NCI-H2081 (cell line): Measurements from ENCODE around the gene SEC23A.
"Not testable (repeated sequence)": the region's sequence is repeated elsewhere in the genome, so short reads cannot be mapped to it uniquely, and the experiment has no call there.

Experiments used
- DNase-seq, 2 experiments: peaks; one replicate each; lab custom pipeline; 2025; lab: John Stamatoyannopoulos, UW

Gene SEC23A

GRCh38 chr14:39091716-39092115 is 11.3 kb downstream of the SEC23A start:
- no peak for DNase-seq

DNA sequence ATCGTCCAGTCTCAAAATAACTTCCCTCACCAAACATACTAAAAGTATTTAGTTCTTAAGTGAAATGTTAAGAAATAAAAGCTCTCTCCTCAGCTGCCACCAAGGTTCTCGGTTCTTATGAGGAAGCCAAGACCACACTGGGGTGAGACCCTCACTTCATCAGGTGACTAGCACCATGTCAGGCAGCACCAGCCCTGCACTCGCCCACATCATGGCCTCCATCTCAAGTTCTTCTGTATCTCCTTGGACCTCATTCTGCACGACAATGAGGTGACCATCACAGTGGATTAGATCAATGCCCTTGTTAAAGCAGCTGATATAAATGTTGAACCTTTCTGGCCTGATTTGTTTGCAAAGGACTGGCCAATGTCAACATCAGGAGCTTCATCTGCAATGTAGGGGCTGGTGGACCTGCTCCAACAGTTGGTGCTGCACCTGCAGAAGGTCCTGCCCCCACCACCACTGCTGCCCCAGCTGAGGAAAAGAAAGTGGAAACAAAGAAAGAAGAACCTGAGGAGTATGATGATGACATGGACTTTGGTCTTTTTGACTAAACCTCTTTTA is 12.4 kb downstream of the SEC23A start:
- DNase-seq: no peak

- DNase-seq: no peak
Observed at GRCh38 chr14:39087493-39087892, 15.5 kb downstream of the SEC23A start.

GRCh38 chr14:39085933-39086332 is 17.1 kb downstream of the SEC23A start:
- DNase-seq: no peak

- DNase-seq: no peak
Observed at GRCh38 chr14:39083127-39083526, 19.9 kb downstream of the SEC23A start.

GRCh38 chr14:39080886-39081285 is 22.1 kb downstream of the SEC23A start:
- no peak for DNase-seq

DNA sequence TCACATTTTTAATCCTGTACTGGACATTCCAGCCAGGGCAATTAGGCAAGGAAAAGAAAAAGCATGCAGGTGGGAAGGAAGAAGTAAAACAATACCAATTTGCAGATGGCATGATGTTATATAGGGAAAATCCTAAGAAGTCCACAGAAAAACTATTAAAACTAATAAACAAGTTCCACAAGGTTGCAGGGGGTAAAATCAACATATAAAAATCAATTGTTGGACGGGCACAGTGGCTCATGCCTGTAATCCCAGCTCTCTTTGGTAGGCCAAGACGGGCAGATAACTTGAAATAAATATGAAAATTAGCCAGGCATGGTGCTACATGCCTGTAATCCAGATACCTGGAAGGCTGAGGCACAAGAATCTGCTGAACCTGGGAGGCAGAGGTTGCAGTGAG is 31.9 kb downstream of the SEC23A start:
- DNase-seq: no peak

- no peak for DNase-seq
Observed at GRCh38 chr14:39069923-39070322, 33.1 kb downstream of the SEC23A start.

DNA sequence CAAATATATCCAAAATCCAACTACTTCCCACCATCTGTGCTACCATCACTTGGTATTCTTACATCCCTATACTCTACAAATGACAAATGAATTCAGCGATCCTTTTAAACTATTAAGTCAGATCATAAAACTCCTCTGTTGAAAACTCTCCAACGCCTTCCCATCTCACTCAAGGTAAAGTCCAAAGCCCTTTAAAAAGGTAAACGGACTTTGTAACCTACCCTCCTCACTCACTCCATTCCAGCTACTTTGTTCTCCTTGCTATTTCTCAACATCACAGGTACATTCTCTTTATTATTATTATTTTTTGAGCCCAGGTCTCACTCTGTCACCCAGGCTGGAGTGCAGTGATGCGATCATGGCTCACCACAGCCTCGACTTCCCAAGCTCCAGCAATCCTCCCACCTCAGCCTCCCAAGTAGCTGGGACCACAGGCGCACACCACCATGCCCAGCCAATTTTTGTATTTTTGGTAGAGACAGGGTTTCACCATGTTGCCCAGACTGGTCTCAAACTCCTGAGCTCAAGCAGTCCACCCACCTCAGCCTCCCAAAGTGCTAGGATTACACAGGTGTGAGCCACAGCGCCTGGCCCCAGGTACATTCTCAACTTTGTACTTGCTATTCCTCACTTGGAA is 33.7 kb downstream of the SEC23A start:
- DNase-seq: not testable (repeated sequence)

DNA sequence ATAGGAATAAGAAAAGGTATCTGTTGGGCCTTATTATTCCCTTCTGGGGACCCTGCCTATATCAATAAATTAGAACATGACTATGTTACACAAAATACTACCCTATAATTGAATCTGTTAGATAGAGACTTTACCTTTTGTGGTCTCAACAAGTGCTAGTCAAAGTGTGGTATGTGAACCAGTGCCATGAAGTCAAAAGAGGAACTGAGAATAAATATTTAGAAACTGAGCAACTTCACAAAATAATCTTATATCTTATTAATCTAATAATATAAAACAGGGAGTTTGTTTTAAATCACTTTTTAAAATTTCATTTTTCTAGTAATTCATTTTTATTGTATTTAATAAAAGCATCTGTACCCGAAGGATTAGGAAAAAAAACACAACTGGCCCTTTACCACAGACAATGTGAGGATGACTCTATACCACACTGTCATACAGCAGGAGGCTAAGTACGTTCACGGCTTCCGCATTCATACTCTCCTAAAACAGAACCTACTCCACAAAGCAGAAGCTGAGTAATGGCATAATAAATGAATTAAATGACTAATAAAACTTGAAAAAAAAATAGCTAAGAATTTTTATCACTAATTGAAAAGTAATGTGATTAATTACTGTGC is 42.1 kb downstream of the SEC23A start:
- no peak for DNase-seq

GRCh38 chr14:39055786-39056474 is 47.1 kb downstream of the SEC23A start:
- DNase-seq: no peak

- not testable (repeated sequence) for DNase-seq
Observed at GRCh38 chr14:39052869-39053454, 50.1 kb downstream of the SEC23A start.

GRCh38 chr14:39050389-39050788 is 52.6 kb downstream of the SEC23A start:
- DNase-seq: no peak

- DNase-seq: not testable (repeated sequence)
Observed at GRCh38 chr14:39045889-39046288, 57.1 kb downstream of the SEC23A start.

DNA sequence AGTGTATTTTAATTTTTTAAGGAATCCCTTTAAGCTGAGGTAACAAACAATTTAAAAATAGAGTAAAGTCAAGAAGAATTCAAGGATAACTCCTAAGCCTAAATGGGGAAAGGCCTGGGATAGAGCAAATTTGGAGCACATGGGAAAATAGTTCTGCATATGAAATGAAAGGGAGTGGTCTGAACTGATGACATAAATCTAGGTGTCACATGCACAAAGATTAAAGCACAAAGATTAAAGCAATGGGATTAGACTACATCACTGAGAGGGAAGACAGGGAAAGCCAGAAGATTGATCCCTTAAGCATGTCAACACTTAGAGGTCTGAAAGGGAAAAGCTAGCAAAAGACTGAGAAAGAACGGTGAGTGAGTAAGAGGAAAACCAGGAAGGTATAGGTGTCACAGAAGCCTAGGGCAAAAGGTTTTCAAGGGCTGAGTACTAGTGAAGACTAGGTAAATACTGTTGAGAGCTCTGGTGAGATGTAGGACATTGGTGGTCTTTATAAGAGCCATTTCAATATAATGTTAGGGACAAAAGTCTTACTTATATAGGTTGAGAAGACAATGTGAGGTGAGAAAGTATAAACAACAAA is 59.6 kb downstream of the SEC23A start:
- no peak for DNase-seq

DNA sequence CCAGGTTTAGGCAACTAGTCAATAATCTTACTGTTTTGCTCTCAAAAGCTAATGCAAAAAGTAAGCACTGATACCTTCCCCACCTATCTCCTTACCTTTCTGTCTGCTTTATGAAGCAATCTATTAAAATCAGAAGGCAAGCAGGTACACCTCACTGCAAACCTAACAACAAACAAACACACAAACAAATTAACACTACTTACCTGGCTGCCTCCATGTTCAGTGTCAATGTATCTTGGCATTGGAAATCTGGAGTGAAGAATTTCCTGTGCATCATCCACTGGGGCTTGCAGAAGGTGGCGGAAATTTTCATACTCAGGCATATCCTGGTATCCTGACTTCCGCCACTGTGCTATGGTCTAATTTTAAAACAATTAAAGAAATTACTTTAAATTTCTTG is 62.5 kb downstream of the SEC23A start:
- DNase-seq: no peak

DNA sequence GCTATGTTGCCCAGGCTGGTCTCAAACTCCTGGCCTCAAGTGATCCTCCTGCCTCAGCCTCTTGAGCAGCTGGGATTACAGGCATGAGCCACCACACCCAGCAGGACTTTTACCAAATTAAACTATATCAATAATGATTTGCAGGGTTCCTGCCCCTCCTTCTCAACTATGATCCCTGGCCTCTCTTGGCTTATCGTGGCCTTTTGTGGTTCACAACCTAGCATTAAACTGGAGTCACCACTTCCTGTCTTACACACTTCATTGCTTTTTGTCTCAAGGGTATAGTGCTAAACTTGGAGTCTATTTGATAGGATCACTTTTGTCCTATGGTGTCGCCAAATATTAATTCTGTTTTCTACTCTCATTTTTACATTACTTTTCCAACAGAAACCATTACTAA is 64.5 kb downstream of the SEC23A start:
- no peak for DNase-seq

GRCh38 chr14:39036760-39037159 is 66.3 kb downstream of the SEC23A start:
- DNase-seq: no peak

GRCh38 chr14:39035336-39035735 is 67.7 kb downstream of the SEC23A start:
- no peak for DNase-seq

GRCh38 chr14:39034481-39035296 is 68.3 kb downstream of the SEC23A start:
- no peak for DNase-seq

DNA sequence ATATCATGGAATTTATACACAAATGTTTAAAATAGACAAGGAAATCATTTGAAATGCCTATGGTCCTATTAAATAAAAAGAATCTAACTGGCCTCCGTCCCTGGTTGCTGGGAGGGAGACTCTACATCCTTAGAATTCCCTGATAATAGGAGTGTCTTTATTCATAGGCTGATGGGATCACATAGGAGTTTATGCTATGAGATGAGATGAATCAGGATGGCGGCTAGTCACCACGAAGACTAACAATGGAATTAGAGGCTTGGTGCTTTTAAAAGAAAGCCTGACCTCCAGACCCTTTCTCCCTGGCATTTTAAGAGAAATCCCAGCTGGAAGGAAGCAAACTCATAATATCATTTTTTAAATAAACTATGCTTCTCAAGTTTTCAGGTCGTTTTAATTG is 69.7 kb downstream of the SEC23A start:
- DNase-seq: no peak
